ENCODE results near the gene ZDHHC14.
"Not testable (repeated sequence)": the region's sequence is repeated elsewhere in the genome, so short reads cannot be mapped to it uniquely, and the experiment has no call there.

Gene ZDHHC14

GRCh38 chr6:157380779-157381561 is at the start of gene ZDHHC14:
Gene ZDHHC14 (plus strand): TSS chr6:157381190.
- DNase-seq = peak; percentile 93

GRCh38 chr6:157332813-157333212 is 48.2 kb upstream of the ZDHHC14 start:
- DNase-seq = no peak

- no peak for DNase-seq
Observed at GRCh38 chr6:157333537-157333936, 47.5 kb upstream of the ZDHHC14 start.

GRCh38 chr6:157333956-157334355 is 47.0 kb upstream of the ZDHHC14 start:
- DNase-seq = no peak

- no peak for DNase-seq
Observed at GRCh38 chr6:157335829-157336228, 45.2 kb upstream of the ZDHHC14 start.

- DNase-seq = not testable (repeated sequence)
Observed at GRCh38 chr6:157337276-157337675, 43.7 kb upstream of the ZDHHC14 start.

GRCh38 chr6:157337751-157338150 is 43.2 kb upstream of the ZDHHC14 start:
- no peak for DNase-seq

GRCh38 chr6:157339432-157339831 is 41.6 kb upstream of the ZDHHC14 start:
- DNase-seq = no peak

- DNase-seq = no peak
Observed at GRCh38 chr6:157343732-157344131, 37.3 kb upstream of the ZDHHC14 start.

GRCh38 chr6:157346373-157346772 is 34.6 kb upstream of the ZDHHC14 start:
- no peak for DNase-seq

- no peak for DNase-seq
Observed at GRCh38 chr6:157358287-157358686, 22.7 kb upstream of the ZDHHC14 start.

GRCh38 chr6:157361886-157362285 is 19.1 kb upstream of the ZDHHC14 start:
- no peak for DNase-seq

- no peak for DNase-seq
Observed at GRCh38 chr6:157364705-157365104, 16.3 kb upstream of the ZDHHC14 start.

GRCh38 chr6:157366648-157367047 is 14.3 kb upstream of the ZDHHC14 start:
- no peak for DNase-seq

- no peak for DNase-seq
Observed at GRCh38 chr6:157368359-157369049, 12.5 kb upstream of the ZDHHC14 start.

GRCh38 chr6:157370755-157371154 is 10.2 kb upstream of the ZDHHC14 start:
- no peak for DNase-seq

GRCh38 chr6:157372501-157373280 is 8.3 kb upstream of the ZDHHC14 start:
- no peak for DNase-seq

- no peak for DNase-seq
Observed at GRCh38 chr6:157374889-157375443, 6.0 kb upstream of the ZDHHC14 start.

GRCh38 chr6:157376241-157376640 is 4.7 kb upstream of the ZDHHC14 start:
- DNase-seq = no peak

- no peak for DNase-seq
Observed at GRCh38 chr6:157376706-157377230, 4.2 kb upstream of the ZDHHC14 start.

- DNase-seq = peak; percentile 94
Observed at GRCh38 chr6:157379656-157380457, 1.1 kb upstream of the ZDHHC14 start.

GRCh38 chr6:157380458-157380778 is 572 bp upstream of the ZDHHC14 start:
- DNase-seq = no peak
